Stimulated activated CD8-positive, alpha-beta memory T cell treated with anti-CD3 and anti-CD28 coated beads, Interleukin-4, amount 100 ng/mL, for 4 hours (primary cell): ENCODE results near the gene NIP7.
"Not testable (repeated sequence)": the region's sequence is repeated elsewhere in the genome, so short reads cannot be mapped to it uniquely, and the experiment has no call there.

Source experiments
- DNase-seq, 2 donors: peaks; one replicate each; pipeline ENCODE4 v3.0.0-alpha.2; 2020; ENCODE audit warnings: low read depth in 2 of 2, low spot score in 1 of 2

The NIP7 gene

GRCh38 chr16:69339289-69340094 lies at the start of gene NIP7, which contains the start of gene COG8:
Gene NIP7, plus strand, starts transcription at chr16:69339772. Its CDS starts 58 bp downstream, at chr16:69339830.
Gene COG8, minus strand, starts transcription at chr16:69339564. Its CDS starts 12 bp downstream, at chr16:69339552.
- DNase-seq = peak; percentile 81 to 85

GRCh38 chr16:69291657-69292056 lies 47.9 kb upstream of the NIP7 start:
- DNase-seq = not testable (repeated sequence)

GRCh38 chr16:69293401-69293800 lies 46.2 kb upstream of the NIP7 start:
- DNase-seq = no peak

DNA sequence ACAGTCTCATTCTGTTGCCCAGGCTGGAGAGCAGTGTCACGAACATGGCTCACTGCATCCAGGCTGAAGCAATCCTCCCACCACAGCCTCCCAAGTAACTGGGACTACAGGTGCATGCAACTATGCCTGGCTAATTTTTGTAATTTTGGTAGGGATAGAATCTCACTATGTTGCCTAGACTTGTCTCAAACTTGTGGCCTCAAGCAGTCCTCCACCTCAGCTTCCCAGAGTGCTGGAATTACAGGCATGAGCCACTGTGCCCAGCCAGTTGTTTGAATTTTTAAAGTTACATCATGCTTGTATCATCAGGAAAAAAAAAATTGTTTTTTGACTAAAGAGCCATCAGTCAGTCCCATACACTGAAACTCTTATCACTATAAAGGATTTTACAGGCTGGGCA lies 45.5 kb upstream of the NIP7 start:
- DNase-seq = no peak

- DNase-seq = not testable (repeated sequence)
Observed at GRCh38 chr16:69296771-69297170, 42.8 kb upstream of the NIP7 start.

DNA sequence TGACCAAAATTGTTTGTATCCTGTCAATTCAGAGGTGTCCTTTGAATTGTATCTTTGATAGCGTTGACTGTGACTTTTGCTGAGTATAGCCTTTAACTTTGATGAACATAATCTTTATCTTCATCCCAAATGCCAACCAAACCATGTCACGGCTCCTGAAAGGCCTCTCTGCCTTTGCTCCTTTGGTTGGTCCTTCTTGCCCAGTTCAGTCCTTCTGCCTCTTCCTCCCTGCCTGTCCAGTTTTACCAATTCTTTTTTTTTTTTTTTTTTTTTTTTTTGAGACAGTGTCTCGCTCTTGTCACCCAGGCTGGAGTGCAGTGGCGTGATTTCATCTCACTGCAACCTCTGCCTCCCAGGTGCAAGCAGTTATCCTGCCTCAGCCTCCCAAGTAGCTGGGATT lies 41.3 kb upstream of the NIP7 start:
- DNase-seq = no peak

DNA sequence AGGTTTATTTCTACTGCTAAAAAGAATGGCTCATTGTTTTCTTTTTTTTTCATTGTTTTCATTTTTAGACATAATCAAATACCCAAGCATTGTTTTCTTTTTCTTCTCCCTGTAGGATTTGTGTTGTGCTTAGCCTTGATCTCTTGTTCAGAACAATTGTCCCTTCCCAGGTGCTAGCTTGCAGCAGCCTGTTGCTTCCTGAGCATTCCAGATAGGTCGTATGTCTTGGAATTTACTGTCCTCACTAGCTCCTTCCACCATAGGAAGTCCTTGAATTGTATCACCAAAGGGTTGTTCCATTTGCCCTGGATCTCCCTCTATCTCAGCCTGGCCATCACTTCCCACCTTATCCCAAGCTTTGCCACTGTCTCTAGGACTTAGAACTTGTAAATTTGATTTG lies 38.4 kb upstream of the NIP7 start:
- no peak for DNase-seq

GRCh38 chr16:69301861-69302260 lies 37.7 kb upstream of the NIP7 start:
- DNase-seq = no peak

- DNase-seq = no peak
Observed at GRCh38 chr16:69302301-69302700, 37.3 kb upstream of the NIP7 start.

- DNase-seq = no peak
Observed at GRCh38 chr16:69306031-69306430, 33.5 kb upstream of the NIP7 start.

GRCh38 chr16:69307091-69307490 lies 32.5 kb upstream of the NIP7 start:
- DNase-seq = no peak

- DNase-seq = no peak
Observed at GRCh38 chr16:69307856-69308255, 31.7 kb upstream of the NIP7 start.

DNA sequence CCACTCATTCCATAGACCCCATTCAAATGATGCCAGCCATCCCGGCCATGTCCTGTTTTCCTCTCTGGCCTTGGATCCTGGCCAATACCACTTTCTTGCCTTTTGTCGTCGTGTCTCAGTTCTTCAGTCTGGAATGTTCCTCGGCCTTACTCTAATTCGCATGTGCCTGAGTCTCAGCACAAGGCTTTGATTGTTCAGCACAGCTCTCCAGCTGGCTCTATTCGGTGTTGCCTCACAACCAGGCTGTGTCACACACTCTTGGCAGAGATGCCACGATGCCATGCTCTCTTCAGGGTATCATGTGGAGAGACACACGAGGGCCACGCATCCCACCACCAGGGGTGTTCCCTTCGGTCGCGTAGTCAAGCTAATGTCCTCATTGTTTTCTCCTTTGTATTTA lies 30.3 kb upstream of the NIP7 start:
- DNase-seq = no peak

DNA sequence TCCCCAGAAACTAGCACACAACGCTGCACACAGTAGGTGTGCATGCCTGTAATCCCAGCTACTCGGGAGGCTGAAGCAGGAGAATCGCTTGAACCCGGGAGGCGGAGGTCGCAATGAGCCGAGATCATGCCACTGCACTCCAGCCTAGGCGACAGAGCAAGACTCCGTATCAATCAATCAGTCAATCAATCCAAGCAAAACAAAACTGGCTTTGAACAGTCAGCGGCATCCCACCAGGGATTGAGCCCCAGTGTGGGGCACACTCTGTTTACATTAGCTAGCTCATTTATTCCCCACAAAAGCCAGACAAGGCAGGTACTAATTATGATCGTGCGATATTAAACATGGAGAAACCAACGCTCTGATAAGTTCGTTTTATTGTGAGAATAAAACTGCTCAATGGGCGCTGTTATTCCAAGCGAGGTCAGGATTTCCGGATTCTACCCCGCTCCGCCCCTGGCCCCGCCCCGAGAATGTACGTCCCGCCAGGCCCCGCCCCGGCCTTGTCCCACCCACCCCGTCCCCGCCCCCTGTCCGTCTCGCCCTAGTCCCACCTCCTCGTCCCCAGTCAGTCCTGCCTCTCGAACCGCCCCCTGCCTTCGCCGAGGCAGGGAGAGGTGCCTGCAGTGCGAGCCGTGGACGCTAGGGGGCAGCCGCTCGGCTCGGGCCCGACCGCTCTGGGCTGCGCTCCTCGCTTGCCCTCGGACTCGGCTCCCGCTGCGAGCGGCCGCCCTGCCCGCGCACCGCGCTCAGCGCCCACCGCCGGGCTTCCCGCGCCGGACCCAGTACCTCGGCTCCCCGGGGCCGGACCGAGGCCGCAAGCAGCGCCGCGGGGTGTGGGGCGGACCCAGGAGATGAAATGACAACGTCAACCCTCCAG lies 28.7 kb upstream of the NIP7 start, which contains the start of gene VPS4A:
Gene VPS4A (plus strand): TSS at position 698 of the 880 bp plus-strand sequence. CDS start 162 bp downstream, at position 860.
- DNase-seq = peak; percentile 89 to 95

GRCh38 chr16:69311533-69312387 lies 27.8 kb upstream of the NIP7 start:
- peak in 1 of 2 donors; percentile 10 for DNase-seq

DNA sequence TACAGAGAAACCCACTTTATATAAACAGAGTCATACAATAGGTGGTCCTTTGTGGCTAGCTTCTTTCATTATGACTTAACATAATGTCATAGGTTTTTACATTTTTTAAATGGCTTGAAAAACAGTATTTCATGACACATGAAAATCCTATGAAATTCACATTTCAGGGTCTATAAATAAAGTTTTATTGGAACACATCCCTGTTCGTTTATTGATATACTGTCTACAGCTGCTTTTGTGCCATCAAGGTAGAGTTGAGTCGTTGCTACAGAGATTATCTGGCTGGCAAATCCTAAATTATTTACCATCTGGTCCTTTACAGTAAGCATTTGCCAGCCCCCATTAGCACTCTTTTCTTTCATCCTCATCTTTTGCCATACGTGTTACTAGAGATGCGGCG lies 26.1 kb upstream of the NIP7 start:
- no peak for DNase-seq

DNA sequence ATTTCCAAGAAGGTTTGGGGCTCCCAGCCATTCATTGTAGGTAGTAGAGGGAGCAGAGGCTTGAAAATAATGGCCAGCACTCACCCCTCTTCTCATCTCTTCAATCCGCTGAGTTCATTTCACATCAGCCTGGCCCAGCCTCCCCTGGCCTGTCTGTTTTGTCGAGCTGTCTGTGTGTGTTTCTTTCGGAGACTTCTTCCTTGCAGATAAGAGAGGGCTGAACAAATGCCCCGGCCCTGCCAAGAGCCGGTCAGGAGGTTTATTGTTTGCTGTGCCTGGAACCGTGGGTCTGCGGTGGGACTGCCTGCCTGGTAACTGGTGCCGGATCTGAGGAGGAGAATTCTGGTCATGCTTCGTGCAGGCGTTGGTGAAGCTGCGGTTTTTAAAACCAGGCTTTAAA lies 25.0 kb upstream of the NIP7 start:
- no peak for DNase-seq

DNA sequence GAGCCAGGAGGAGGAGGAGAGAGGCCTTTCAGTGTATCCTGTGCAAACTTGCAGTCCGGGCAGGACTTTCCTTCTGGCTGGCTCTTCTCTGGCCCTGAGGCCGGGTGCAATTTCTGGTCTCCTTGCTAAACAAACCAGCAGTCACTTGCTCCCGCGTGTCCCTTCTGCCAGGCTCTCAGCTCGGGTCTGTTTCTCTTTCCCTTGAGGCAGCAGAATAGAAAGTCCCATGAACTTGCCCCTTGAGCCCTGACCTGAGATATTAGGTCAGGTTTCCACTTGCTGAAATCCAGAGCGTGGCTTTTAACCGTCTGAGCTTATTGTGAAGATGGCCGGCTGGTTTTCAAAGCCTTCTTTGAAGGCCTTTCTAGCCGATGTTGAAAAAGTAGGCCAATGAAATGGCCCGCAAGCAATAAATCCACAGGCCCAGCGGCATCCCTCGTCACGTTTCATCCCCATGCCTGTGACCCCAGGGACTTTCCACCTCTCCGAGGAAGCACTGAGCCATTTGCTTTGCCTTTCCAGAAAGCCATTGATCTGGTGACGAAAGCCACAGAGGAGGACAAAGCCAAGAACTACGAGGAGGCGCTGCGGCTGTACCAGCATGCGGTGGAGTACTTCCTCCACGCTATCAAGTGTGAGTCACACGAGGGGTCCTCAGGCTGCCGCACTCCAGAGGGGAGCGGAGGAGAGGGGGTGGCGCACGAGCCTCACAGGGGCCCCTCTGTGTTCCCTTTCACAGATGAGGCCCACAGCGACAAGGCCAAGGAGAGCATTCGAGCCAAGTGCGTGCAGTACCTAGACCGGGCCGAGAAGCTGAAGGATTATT lies 23.9 kb upstream of the NIP7 start:
- no peak for DNase-seq

DNA sequence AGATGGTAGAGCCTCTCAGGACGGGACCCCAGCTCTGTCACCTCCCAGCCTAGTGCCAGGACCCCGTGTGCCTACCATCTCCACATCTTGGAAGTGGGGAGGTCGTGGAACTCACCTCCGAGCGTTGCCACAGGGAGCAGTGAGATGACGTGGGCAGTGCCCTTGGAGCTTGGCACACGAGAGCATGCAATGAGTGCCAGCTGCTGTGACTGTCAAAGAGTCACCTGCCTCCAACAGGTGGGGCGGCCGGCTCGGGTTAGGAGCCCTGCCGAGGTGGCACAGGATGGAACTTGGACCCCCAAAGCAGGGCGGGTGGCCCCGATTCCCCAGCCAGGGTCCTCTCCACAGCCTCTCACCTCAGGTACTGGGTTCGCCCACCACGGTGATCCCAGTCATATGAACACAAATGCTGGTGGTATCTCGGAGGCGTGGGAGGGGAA lies 23.0 kb upstream of the NIP7 start:
- no peak for DNase-seq
